Prostate gland (tissue), 2 donors: ENCODE results near the gene RAB6C.
"Not testable (repeated sequence)": the region's sequence is repeated elsewhere in the genome, so short reads cannot be mapped to it uniquely, and the experiment has no call there.

ENCODE experiments used
- CTCF ChIP-seq, 4 experiments: fragments of 200-600 bp in 2 of 4; fragments of 450-650 bp in 2 of 4; sonication (generic) in 2 of 4; IDR thresholded peaks; 1 replicate in 3 of 4; 2 replicates in 1 of 4; pipeline ENCODE4 v1.5.1; 2016 to 2019; ENCODE audit warnings: antibody characterized with exemption in 4 of 4, mild to moderate bottlenecking in 2 of 4, moderate library complexity in 2 of 4
- POLR2A ChIP-seq: fragments of 450-650 bp; IDR thresholded peaks from one replicate; pipeline ENCODE4 v1.6.1; 2016; ENCODE audit warnings: antibody characterized with exemption, mild to moderate bottlenecking
- POLR2AphosphoS5 ChIP-seq: sonication (generic); formaldehyde crosslinking; IDR thresholded peaks from one replicate; pipeline ENCODE4 v1.6.1; 2017; ENCODE audit warnings: antibody characterized with exemption

- not testable (repeated sequence) for TF ChIP-seq POLR2A; CTCF (IDR thresholded peaks at IDR 0.05); POLR2AphosphoS5
Observed at GRCh38 chr2:129956171-129956570, 23.3 kb upstream of the RAB6C start.
